ENCODE results near the gene CCND1. TPM values are rescaled to one million over a fixed set of nuclear protein-coding genes. Genes with fewer than 3 reads are reported as not detected.

Gene CCND1
- total and polyA plus RNA-seq, 2 of the 8 experiments (the other 6 are each of a cell fraction or from before 2014, with no cell fraction given), result 64.5 to 170 TPM

DNA sequence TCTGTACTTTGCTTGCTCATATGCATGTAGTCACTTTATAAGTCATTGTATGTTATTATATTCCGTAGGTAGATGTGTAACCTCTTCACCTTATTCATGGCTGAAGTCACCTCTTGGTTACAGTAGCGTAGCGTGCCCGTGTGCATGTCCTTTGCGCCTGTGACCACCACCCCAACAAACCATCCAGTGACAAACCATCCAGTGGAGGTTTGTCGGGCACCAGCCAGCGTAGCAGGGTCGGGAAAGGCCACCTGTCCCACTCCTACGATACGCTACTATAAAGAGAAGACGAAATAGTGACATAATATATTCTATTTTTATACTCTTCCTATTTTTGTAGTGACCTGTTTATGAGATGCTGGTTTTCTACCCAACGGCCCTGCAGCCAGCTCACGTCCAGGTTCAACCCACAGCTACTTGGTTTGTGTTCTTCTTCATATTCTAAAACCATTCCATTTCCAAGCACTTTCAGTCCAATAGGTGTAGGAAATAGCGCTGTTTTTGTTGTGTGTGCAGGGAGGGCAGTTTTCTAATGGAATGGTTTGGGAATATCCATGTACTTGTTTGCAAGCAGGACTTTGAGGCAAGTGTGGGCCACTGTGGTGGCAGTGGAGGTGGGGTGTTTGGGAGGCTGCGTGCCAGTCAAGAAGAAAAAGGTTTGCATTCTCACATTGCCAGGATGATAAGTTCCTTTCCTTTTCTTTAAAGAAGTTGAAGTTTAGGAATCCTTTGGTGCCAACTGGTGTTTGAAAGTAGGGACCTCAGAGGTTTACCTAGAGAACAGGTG, 11.1 kb downstream of the CCND1 start:
- no peak overlapping the region for H2BK12ac ChIP-seq (ENCODE audit: low read depth, low read length)
- H2BK5ac ChIP-seq (ENCODE audit: low read depth, low read length), result no peak overlapping the region
- FAIRE-seq (no peak), DNase-seq (ENCODE audit: low read depth in 1 of 2, low spot score in 2 of 2) (no peak)
- CTCF ChIA-PET (ENCODE audit: partially characterized antibody), result interaction anchor here (0.7 kb wide), 1 partner anchor 359 kb away, joined by 3 read pairs; no protein-coding TSS in a partner anchor
- no peak overlapping the region for H3K18ac ChIP-seq (ENCODE audit: extremely low read depth, low read length)
- peaks cover 30 to 74% (median 52%) of the 10 kb centered on the region in 4 experiments for H3K36me3 ChIP-seq (ENCODE audit: control insufficient read depth in 2 of 4, insufficient read depth in 4 of 4, low read length in 3 of 4)
- H3K56ac ChIP-seq (replicated peaks; ENCODE audit: insufficient read length, low read depth, low read length), result no peak overlapping the region
- no peak overlapping the region for H2AK5ac ChIP-seq (ENCODE audit: low read depth, low read length)
- 90% methylated on average over 15 of the region's 15 CpGs; no CpG with 5 or more reads in 1 of the 2 experiments for WGBS, 2 experiments (ENCODE audit: extremely low coverage in 1 of 2, insufficient coverage in 1 of 2, insufficient read length in 1 of 2, insufficient replicate concordance in 2 of 2, low coverage in 1 of 2, low lambda C conversion rate in 2 of 2, missing lambda C conversion rate in 1 of 2)
- peaks cover 14 to 18% of the 10 kb centered on the region in 2 experiments for H4K20me1 ChIP-seq (replicated peaks in 1 of 2; ENCODE audit: control insufficient read depth in 1 of 2, insufficient read depth in 2 of 2, low read length in 2 of 2)
- H3K4me1 ChIP-seq (replicated peaks in 1 of 4; ENCODE audit: control insufficient read depth in 3 of 4, insufficient read depth in 4 of 4, low read length in 3 of 4), result peaks cover 0 to 3% (median 0%) of the 10 kb centered on the region in 4 experiments; a peak in 2 of 7 replicates
- H4K5ac ChIP-seq (ENCODE audit: insufficient read length, low read depth, low read length), result no peak overlapping the region
- H3K23me2 ChIP-seq (ENCODE audit: low read depth, low read length), result no peaks in the 10 kb centered on the region; the same call in 1 of the 2 replicates
- POLR2A ChIA-PET (ENCODE audit: partially characterized antibody), result interaction anchor here (1.4 kb wide), 1 partner anchor 13 kb away, joined by 3 read pairs; no protein-coding TSS in a partner anchor
- peaks cover 2% of the 10 kb centered on the region for H3K79me1 ChIP-seq (ENCODE audit: low read depth, low read length)
- no peaks in the 10 kb centered on the region for H3K27me3 ChIP-seq (replicated peaks in 1 of 4; ENCODE audit: control insufficient read depth in 3 of 4, extremely low read depth in 1 of 4, insufficient read depth in 3 of 4, low read length in 3 of 4)
- H3K4ac ChIP-seq (replicated peaks; ENCODE audit: insufficient read length, low read depth, low read length), result no peak overlapping the region
- H4K91ac ChIP-seq (replicated peaks; ENCODE audit: insufficient read length, low read length), result no peak overlapping the region
- no peak overlapping the region for H3K14ac ChIP-seq (ENCODE audit: insufficient read length)
- H3K23ac ChIP-seq (ENCODE audit: insufficient read length), result no peak overlapping the region
- H2AFZ ChIP-seq (ENCODE audit: low read length), result no peak overlapping the region
- H3K27ac ChIP-seq (ENCODE audit: low read depth, low read length), result no peak overlapping the region
- H3K9me3 ChIP-seq (ENCODE audit: insufficient read depth in 2 of 2, low read depth in 1 of 2, low read length in 1 of 2), result no peaks in the 10 kb centered on the region
- no peak for TF ChIP-seq TBP (IDR thresholded peaks at IDR 0.05; ENCODE audit: low read depth, low read length)
- TF ChIP-seq SP1 (IDR thresholded peaks at IDR 0.05; ENCODE audit: low read depth, low read length), result no peak
- no peak for TF ChIP-seq POU5F1 (IDR thresholded peaks at IDR 0.05; ENCODE audit: low read depth, low read length)
- no peak for TF ChIP-seq MAFK (IDR thresholded peaks at IDR 0.05; ENCODE audit: low read depth, low read length)
- no peak for TF ChIP-seq EGR1 (IDR thresholded peaks at IDR 0.05; ENCODE audit: borderline replicate concordance, low read depth, low read length)
- no peak for TF ChIP-seq KDM4A (IDR thresholded peaks at IDR 0.05; ENCODE audit: low read depth, low read length, severe bottlenecking)
- TF ChIP-seq USF2 (IDR thresholded peaks at IDR 0.05; ENCODE audit: low read length), result no peak
- TF ChIP-seq RFX5 (IDR thresholded peaks at IDR 0.05; ENCODE audit: borderline replicate concordance, low read depth, low read length), result no peak
- TF ChIP-seq EZH2 (IDR thresholded peaks at IDR 0.05; ENCODE audit: low read depth, low read length, severe bottlenecking), result no peak
- H2BK15ac ChIP-seq (ENCODE audit: low read length), result no peak overlapping the region
- no peak overlapping the region for H2BK20ac ChIP-seq (ENCODE audit: low read length)
- H2BK120ac ChIP-seq (replicated peaks; ENCODE audit: low read depth, low read length), result no peak overlapping the region
- no peaks in the 10 kb centered on the region; a peak in 1 of 4 replicates for H3K79me2 ChIP-seq (ENCODE audit: control insufficient read depth in 1 of 2, insufficient read depth in 2 of 2, low read length in 2 of 2)
- H3K4me3 ChIP-seq (ENCODE audit: extremely low read depth in 1 of 4, insufficient read depth in 2 of 4, low read depth in 3 of 4, low read length in 4 of 4), result no peak overlapping the region
- no peak overlapping the region for H3K4me2 ChIP-seq (ENCODE audit: insufficient read depth in 1 of 2, low read depth in 2 of 2, low read length in 2 of 2)
- H3K9ac ChIP-seq (replicated peaks in 1 of 4; ENCODE audit: extremely low read depth in 1 of 4, low read depth in 3 of 4, low read length in 3 of 4), result no peak overlapping the region; a peak in 1 of 7 replicates
- no peak overlapping the region for H4K8ac ChIP-seq (ENCODE audit: extremely low read depth, insufficient read depth, low read length)

Data from H1 (cell line).